Right lobe of liver (tissue), 4 donors: ENCODE measurements around the gene GPR78.

ENCODE experiments used
- CTCF ChIP-seq, 4 donors: fragments of 200-600 bp in 3 of 4; fragments of 450-650 bp in 1 of 4; IDR thresholded peaks; one replicate each; pipeline versions ENCODE4 v1.5.1 to v1.8.0; 2016 to 2022; ENCODE audit warnings: antibody characterized with exemption in 4 of 4, mild to moderate bottlenecking in 2 of 4
- POLR2A ChIP-seq: fragments of 450-650 bp; IDR thresholded peaks from one replicate; pipeline ENCODE4 v1.6.1; 2017; ENCODE audit warnings: antibody characterized with exemption, mild to moderate bottlenecking
- donor health status: DM: no; HTN: no; CAD: no.
- donor health status: DM: no; HTN: no; CAD: no.
- donor health status: DM: no; HTN: yes; CAD: no.

DNA sequence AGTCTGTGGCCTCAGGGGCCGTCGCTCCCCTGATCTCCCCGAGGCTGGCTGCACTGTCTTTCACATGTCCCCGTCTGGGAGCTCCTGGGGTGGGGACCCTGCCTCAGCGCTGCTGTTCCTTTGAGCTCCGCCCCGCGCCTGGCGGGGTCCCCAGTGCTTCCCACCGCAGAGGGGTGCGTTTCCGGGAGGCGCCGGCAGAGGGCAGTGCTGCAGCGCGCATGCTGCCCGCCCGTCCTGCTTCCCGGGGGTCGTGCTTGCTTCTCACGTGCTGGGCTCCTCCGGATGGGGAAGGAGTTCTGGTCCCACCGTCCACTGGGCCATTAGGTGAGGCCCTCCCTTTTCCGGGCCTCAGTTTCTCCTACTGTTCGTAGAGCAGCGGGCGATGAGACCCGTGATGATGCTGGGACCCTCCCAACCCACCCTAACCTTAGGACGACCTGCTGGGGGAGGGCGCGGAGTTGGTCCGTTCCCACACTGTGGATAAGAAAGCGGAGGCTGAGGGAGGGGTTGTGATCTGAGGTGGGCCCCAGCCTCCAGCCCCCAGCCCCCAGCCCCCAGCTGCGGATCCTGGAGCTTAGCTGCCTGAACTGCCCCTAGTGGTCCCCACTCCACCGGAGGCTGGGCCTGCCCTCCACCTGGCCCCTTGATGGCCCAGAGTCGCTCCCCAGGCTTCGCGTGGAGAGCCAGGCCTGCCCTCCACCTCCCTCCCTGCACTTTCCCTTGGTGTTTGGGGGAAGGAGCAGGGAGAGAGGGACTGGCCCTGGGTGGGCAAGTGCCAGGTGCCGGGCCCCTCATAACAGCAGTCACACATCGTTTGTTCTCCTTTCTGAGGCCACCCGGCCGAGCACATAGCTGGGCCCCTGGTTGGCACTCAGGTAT is 27.6 kb downstream of the GPR78 start:
- peak; percentile 61 to 96 (median 92) for TF ChIP-seq CTCF (IDR thresholded peaks at IDR 0.05)
- TF ChIP-seq POLR2A, result no peak
